Right lobe of liver (tissue), 6 donors: ENCODE results near the gene FRK. TPM values are rescaled to one million over a fixed set of nuclear protein-coding genes. Genes with fewer than 3 reads are reported as not detected.
"Not testable (repeated sequence)": the region's sequence is repeated elsewhere in the genome, so short reads cannot be mapped to it uniquely, and the experiment has no call there.

ENCODE experiments used
- ATAC-seq, 4 donors: fragments of 200-7000 bp; cut with Tn5 transposase; one replicate each; pipeline ENCODE4 v1.9.1; 2020; ENCODE audit warnings: mild to moderate bottlenecking in 4 of 4, moderate library complexity in 4 of 4
- DNase-seq, 3 donors: peaks; one replicate each; pipeline ENCODE4 v3.0.0-alpha.2; 2020
- H3K27ac ChIP-seq, 3 donors: fragments of 200-600 bp; one replicate each; pipeline ENCODE4 v1.8.0; 2022
- H3K27me3 ChIP-seq, 2 donors: fragments of 200-600 bp; one replicate each; pipeline ENCODE4 v1.8.0; 2022
- H3K36me3 ChIP-seq, 4 donors: fragments of 200-600 bp; sonication (generic) in 1 of 4; one replicate each; pipeline versions ENCODE4 v1.5.1 to v1.8.0; 2017 to 2022; ENCODE audit warnings: control low read depth in 1 of 4
- H3K4me1 ChIP-seq, 4 donors: fragments of 200-600 bp; sonication (generic) in 1 of 4; one replicate each; pipeline versions ENCODE4 v1.5.1 to v1.8.0; 2017 to 2022; ENCODE audit warnings: control low read depth in 1 of 4
- H3K4me3 ChIP-seq, 3 donors: fragments of 200-600 bp; one replicate each; pipeline ENCODE4 v1.8.0; 2022
- H3K9me3 ChIP-seq, 4 donors: fragments of 200-600 bp; sonication (generic) in 1 of 4; one replicate each; pipeline versions ENCODE4 v1.5.1 to v1.8.0; 2017 to 2022; ENCODE audit warnings: control low read depth in 1 of 4
- POLR2A ChIP-seq: fragments of 450-650 bp; IDR thresholded peaks from one replicate; pipeline ENCODE4 v1.6.1; 2017; ENCODE audit warnings: antibody characterized with exemption, mild to moderate bottlenecking
- WGBS: methylation state at CpG from one replicate; pipeline ENCODE4 v1.1.6; 2018; ENCODE audit warnings: low coverage, low lambda C conversion rate; ENCODE audit not compliant: insufficient coverage; ENCODE audit errors: missing lambda C conversion rate; 5-methylcytosine and 5-hydroxymethylcytosine counted together
- intact Hi-C, 2 donors: fragments of 100-400 bp; cut with DNase I; formaldehyde crosslinking; loops; one replicate each; pipeline versions ENCODE4 v1.11.2 to v1.14.1; 2022
- total RNA-seq, 6 experiments: library from RNA; depleted of rRNA in 2 of 6; stranded (reverse); fragments of >200 nt in 2 of 6; fragmentation: NEBNext Ultra II Directional in 3 of 6; extraction: Animal tissue kit (Norgen Biotek cat#: 25700) in 3 of 6; gene quantifications; one replicate each; pipeline versions ENCODE4 v1.1.0 to v1.2.4, GENCODE V29; 2016 to 2023
- TF ChIP-seq, protein P1 (sequence below), 4 donors: fragments of 200-600 bp in 3 of 4; fragments of 450-650 bp in 1 of 4; IDR thresholded peaks; one replicate each; pipeline versions ENCODE4 v1.5.1 to v1.8.0; 2016 to 2022; ENCODE audit warnings: antibody characterized with exemption in 4 of 4, mild to moderate bottlenecking in 2 of 4
- donor health status: DM: no; HTN: yes; CAD: no.
- donor health status: DM: no; HTN: no; CAD: no.
- donor health status: DM: no; HTN: no; CAD: no.
- donor health status: DM: no; HTN: yes; CAD: no.
- donor health status: DM: no; HTN: yes; CAD: no.

FRK gene
- total RNA-seq, 6 experiments from 2014 or later, result 8.4 to 14.1 (median 11.9) TPM

DNA sequence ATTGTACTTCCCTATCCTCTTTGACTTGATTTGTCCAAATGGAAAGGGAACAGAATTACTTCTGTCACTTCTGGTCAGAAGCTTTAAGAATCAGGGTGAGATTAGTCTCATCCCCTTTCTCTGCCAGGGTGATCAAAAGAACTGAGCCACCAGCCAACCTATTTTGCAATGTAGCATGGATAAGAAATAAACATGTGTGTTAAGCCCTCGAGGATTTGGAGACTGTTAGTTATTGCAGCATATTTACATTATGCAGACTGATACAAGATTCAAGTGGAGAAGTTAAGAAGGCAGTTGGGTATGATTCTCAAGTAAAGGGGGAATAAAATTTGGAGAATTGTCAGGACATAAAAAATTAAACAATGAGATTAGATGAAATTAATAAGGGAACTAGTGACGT is 106.0 kb downstream of the FRK start:
- Histone ChIP-seq H3K9me3 (no peaks in the 10 kb centered on the region), H3K4me1 (no peaks in the 10 kb centered on the region), H3K27me3 (no peaks in the 10 kb centered on the region), H3K27ac (no peak overlapping the region), H3K36me3 (no peaks in the 10 kb centered on the region), H3K4me3 (no peak overlapping the region)
- ATAC-seq (no peak), DNase-seq (no peak)
- 58% methylated on average over 2 of the region's 2 CpGs for WGBS
- intact Hi-C loops, result no loop called here
- TF ChIP-seq, protein P1, sequence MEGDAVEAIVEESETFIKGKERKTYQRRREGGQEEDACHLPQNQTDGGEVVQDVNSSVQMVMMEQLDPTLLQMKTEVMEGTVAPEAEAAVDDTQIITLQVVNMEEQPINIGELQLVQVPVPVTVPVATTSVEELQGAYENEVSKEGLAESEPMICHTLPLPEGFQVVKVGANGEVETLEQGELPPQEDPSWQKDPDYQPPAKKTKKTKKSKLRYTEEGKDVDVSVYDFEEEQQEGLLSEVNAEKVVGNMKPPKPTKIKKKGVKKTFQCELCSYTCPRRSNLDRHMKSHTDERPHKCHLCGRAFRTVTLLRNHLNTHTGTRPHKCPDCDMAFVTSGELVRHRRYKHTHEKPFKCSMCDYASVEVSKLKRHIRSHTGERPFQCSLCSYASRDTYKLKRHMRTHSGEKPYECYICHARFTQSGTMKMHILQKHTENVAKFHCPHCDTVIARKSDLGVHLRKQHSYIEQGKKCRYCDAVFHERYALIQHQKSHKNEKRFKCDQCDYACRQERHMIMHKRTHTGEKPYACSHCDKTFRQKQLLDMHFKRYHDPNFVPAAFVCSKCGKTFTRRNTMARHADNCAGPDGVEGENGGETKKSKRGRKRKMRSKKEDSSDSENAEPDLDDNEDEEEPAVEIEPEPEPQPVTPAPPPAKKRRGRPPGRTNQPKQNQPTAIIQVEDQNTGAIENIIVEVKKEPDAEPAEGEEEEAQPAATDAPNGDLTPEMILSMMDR (IDR thresholded peaks at IDR 0.05), result no peak
- no peak for TF ChIP-seq POLR2A

DNA sequence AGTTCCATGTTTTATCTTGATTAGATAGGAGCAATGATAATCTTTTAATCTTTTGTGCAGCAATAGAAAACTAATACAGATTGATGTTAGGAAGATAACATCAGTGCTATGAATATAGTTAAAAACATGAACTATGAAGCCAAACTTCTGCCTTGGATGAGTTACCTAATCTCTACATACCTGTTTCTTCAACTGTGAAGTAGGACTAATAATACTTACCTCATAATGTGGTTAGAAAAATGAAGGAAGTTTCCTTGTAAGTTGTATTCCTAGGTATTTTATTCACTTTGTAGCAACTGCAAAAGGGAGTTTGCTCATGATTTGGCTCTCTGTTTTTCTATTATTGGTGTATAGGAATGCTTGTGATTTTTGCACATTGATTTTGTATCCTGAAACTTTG is 111.9 kb downstream of the FRK start:
- Histone ChIP-seq H3K36me3 (no peaks in the 10 kb centered on the region), H3K9me3 (no peaks in the 10 kb centered on the region), H3K4me1 (peaks cover 0 to 13% (median 4%) of the 10 kb centered on the region in 4 donors), H3K27ac (no peak overlapping the region), H3K27me3 (no peaks in the 10 kb centered on the region), H3K4me3 (no peak overlapping the region)
- ATAC-seq (no peak), DNase-seq (no peak)
- intact Hi-C loops, result no loop called here
- TF ChIP-seq POLR2A, result no peak
- TF ChIP-seq, protein P1 (IDR thresholded peaks at IDR 0.05), result no peak

DNA sequence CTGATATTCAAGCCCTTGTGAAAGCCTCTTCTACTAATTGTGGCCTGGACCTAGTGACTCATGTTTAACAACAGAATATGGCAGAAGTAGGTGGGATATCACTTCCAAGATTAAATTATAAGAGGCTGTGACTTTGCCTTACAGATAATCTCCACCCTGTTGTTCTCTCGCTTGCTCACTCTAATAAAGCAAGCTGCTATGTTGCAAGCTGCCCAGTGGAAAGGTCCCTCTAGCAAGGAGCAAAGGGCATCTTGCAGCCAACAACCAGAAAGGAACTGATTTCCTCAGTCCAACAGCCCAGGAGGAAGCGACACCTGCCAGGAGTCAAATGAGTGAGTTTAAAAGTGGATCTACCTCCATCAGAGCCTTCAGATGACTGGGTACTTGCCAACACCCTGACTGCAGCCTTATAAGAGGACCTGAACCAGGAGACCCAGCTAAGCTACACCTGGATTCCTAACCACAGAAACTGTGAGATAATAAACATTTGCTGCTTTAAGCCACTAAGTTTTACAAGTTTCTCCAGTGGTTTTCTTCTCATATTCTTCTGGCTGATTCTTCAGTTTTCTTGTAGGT is 112.6 kb downstream of the FRK start:
- no peak for TF ChIP-seq POLR2A
- TF ChIP-seq, protein P1 (IDR thresholded peaks at IDR 0.05), result no peak
- Histone ChIP-seq H3K9me3 (no peaks in the 10 kb centered on the region), H3K4me1 (peaks cover 0 to 13% (median 4%) of the 10 kb centered on the region in 4 donors), H3K4me3 (no peak overlapping the region), H3K27me3 (no peaks in the 10 kb centered on the region), H3K36me3 (no peaks in the 10 kb centered on the region), H3K27ac (peak overlapping the region in 1 of 3 donors; percentile 47)
- DNase-seq (peak; percentile 32 to 78 (median 67)), ATAC-seq (peak; percentile 99 to 100 (median 100))
- WGBS, result 38% methylated on average over 1 of the region's 2 CpGs
- intact Hi-C loops, result no loop called here

DNA sequence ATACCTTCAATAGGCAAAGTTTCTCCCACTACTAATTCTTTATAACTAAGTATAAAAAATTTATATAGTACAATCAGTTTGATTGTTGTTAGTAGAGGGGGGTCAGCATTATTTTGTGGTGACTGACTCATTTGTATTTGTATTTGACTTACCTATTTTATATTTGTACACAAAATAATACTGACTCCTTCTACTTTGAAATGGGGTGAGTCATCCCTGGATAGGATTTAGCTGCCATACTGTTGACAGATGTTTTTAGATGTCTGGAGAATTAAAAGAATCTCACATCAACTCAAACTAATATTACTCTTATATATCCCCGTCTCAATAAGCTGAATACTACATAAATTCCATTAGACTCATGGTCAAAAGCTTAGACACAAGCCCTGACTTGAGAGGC is 114.9 kb downstream of the FRK start:
- TF ChIP-seq, protein P1 (IDR thresholded peaks at IDR 0.05), result no peak
- TF ChIP-seq POLR2A, result no peak
- Histone ChIP-seq H3K9me3 (no peaks in the 10 kb centered on the region), H3K27ac (no peak overlapping the region), H3K36me3 (peaks cover 0 to 13% (median 1%) of the 10 kb centered on the region in 4 donors), H3K27me3 (no peaks in the 10 kb centered on the region), H3K4me3 (no peak overlapping the region), H3K4me1 (peaks cover 0 to 13% (median 4%) of the 10 kb centered on the region in 4 donors)
- ATAC-seq (no peak), DNase-seq (no peak)
- intact Hi-C loops, result no loop called here
- 88% methylated on average over 1 of the region's 1 CpG for WGBS

DNA sequence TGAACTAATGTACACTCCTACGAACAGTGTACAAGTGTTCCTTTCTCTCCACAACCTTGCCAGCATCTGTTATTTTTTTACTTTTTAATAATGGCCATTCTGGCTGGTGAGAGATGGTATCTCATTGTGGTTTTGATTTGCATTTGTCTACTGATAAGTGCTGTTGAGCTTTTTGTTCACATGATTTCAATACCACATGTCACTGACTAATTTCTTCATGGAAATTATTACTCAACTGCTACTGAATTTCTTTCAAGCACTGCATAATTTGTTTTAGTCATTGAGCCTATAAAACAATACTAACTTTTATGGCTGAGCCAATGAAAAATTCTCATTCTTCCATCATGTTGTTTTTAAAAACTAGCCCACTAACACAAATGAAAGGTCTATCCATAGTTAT is 115.4 kb downstream of the FRK start:
- Histone ChIP-seq H3K4me3 (no peak overlapping the region), H3K27me3 (no peaks in the 10 kb centered on the region), H3K9me3 (no peaks in the 10 kb centered on the region), H3K27ac (no peak overlapping the region), H3K36me3 (peaks cover 0 to 13% (median 3%) of the 10 kb centered on the region in 4 donors), H3K4me1 (peaks cover 0 to 13% (median 4%) of the 10 kb centered on the region in 4 donors)
- DNase-seq (no peak), ATAC-seq (no peak)
- TF ChIP-seq, protein P1 (IDR thresholded peaks at IDR 0.05), result no peak
- TF ChIP-seq POLR2A, result no peak
- 80% methylated on average over 1 of the region's 1 CpG for WGBS
- intact Hi-C loops, result no loop called here

DNA sequence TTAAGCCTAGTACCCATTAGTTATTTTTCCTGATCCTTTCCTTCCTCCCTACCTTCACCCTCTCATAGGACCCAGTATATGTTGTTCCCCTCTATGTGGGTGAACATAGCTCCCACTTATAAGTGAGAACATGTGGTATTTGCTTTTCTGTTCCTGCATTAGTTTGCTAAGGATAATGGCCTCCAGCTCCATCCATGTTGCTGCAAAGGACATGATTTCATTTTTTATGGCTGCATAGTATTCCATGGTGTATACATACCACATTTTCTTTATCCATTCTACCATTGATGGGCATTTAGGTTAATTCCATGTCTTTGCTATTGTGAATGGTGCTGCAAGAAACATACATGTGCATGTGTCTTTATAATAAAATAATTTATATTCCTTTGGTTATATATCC is 115.9 kb downstream of the FRK start:
- H3K9me3 ChIP-seq, intact Hi-C loops, DNase-seq, ATAC-seq, H3K27ac ChIP-seq, H3K4me3 ChIP-seq, H3K27me3 ChIP-seq: not testable (repeated sequence)
- Histone ChIP-seq H3K36me3 (peaks cover 0 to 13% (median 3%) of the 10 kb centered on the region in 4 donors), H3K4me1 (peaks cover 0 to 13% (median 4%) of the 10 kb centered on the region in 4 donors)

DNA sequence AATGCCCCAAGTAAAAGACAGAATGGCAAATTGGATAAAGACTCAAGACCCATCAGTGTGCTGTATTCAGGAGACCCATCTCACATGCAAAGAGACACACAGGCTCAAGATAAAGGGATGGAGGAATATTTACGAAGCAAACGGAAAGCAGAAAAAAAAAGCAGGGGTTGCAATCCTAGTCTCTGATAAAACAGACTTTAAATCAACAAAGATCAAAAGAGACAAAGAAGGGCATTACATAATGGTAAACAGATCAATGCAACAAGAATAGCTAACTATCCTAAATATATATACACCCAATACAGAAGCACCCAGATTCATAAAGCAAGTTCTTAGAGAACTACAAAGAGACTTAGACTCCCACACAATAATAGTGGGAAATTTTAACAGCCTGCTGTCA is 123.2 kb downstream of the FRK start:
- H3K27ac ChIP-seq, H3K4me3 ChIP-seq, H3K27me3 ChIP-seq, DNase-seq, intact Hi-C loops, H3K4me1 ChIP-seq, ATAC-seq, H3K36me3 ChIP-seq, H3K9me3 ChIP-seq: not testable (repeated sequence)
- whole genome bisulfite sequencing, result 13% methylated on average over 2 of the region's 2 CpGs
